Measurements from ENCODE around the gene MKRN3. TPM values are rescaled to one million over a fixed set of nuclear protein-coding genes. Genes with fewer than 3 reads are reported as not detected.

Gene MKRN3
- total and polyA plus RNA-seq, 2 of the 8 experiments (the other 6 are each of a cell fraction or from before 2014, with no cell fraction given): not detected

DNA sequence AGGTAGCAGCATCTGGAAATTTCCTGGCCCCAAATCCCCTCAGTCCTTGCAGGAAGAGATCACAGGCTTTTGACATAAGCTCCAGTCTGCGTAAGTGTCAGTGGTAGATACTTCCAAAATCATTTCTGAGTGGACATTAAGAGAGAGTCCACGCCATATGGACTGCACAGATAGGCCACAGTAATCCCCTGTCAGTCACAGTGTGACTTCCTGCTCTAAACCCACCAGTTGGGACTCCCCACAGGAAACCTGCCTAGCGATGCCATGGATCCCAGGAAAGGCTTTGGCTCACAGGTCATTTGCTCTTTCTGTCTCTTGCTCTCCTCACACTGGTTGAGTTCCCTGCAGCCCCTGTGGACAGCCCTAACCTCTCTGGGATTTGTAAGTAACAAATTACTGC is 28.8 kb upstream of the MKRN3 start (continued):
- TF ChIP-seq, protein P1, sequence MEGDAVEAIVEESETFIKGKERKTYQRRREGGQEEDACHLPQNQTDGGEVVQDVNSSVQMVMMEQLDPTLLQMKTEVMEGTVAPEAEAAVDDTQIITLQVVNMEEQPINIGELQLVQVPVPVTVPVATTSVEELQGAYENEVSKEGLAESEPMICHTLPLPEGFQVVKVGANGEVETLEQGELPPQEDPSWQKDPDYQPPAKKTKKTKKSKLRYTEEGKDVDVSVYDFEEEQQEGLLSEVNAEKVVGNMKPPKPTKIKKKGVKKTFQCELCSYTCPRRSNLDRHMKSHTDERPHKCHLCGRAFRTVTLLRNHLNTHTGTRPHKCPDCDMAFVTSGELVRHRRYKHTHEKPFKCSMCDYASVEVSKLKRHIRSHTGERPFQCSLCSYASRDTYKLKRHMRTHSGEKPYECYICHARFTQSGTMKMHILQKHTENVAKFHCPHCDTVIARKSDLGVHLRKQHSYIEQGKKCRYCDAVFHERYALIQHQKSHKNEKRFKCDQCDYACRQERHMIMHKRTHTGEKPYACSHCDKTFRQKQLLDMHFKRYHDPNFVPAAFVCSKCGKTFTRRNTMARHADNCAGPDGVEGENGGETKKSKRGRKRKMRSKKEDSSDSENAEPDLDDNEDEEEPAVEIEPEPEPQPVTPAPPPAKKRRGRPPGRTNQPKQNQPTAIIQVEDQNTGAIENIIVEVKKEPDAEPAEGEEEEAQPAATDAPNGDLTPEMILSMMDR (IDR thresholded peaks at IDR 0.05; ENCODE audit: control extremely low read depth in 1 of 3, insufficient read depth in 1 of 3, low read depth in 1 of 3, low read length in 3 of 3): no peak
- TF ChIP-seq GTF2F1 (IDR thresholded peaks at IDR 0.05; ENCODE audit: borderline replicate concordance, low read depth, low read length) (no peak), EGR1 (IDR thresholded peaks at IDR 0.05; ENCODE audit: borderline replicate concordance, low read depth, low read length) (no peak)

All from H1 (cell line).